ENCODE data around the gene HOXA3.

Gene HOXA3

GRCh38 chr7:27154901-27155815 is 2.8 kb upstream of the HOXA3 start:
- no peak for DNase-seq

GRCh38 chr7:27154369-27154768 is 2.0 kb upstream of the HOXA3 start:
- DNase-seq: no peak

GRCh38 chr7:27153526-27153925 is 1.1 kb upstream of the HOXA3 start:
- DNase-seq: no peak

- DNase-seq: no peak
Measured at GRCh38 chr7:27152816-27153442, 546 bp upstream of the HOXA3 start.

GRCh38 chr7:27151341-27151930 is 947 bp downstream of the HOXA3 start:
- DNase-seq: no peak

- DNase-seq: peak; percentile 70
Measured at GRCh38 chr7:27150568-27151340, 1.6 kb downstream of the HOXA3 start.

GRCh38 chr7:27149842-27150567 is 2.4 kb downstream of the HOXA3 start:
- DNase-seq: no peak

GRCh38 chr7:27148756-27149641 is 3.4 kb downstream of the HOXA3 start:
- no peak for DNase-seq

GRCh38 chr7:27148031-27148755 is 4.2 kb downstream of the HOXA3 start:
- DNase-seq: no peak

GRCh38 chr7:27147199-27148030 is 5.0 kb downstream of the HOXA3 start, which contains the start of gene HOXA6:
TSS of gene HOXA6 (minus strand) at chr7:27147774. CDS start at chr7:27147749, 25 bp downstream.
- no peak for DNase-seq

GRCh38 chr7:27146491-27147198 is 5.7 kb downstream of the HOXA3 start:
- DNase-seq: no peak

GRCh38 chr7:27145914-27146412 is 6.4 kb downstream of the HOXA3 start:
- DNase-seq: no peak

- no peak for DNase-seq
Measured at GRCh38 chr7:27145165-27145913, 7.0 kb downstream of the HOXA3 start.

- no peak for DNase-seq
Measured at GRCh38 chr7:27144781-27145164, 7.6 kb downstream of the HOXA3 start.

- no peak for DNase-seq
Measured at GRCh38 chr7:27143950-27144780, 8.2 kb downstream of the HOXA3 start.

GRCh38 chr7:27143023-27143949 is 9.1 kb downstream of the HOXA3 start, which contains the start of gene HOXA5:
TSS of gene HOXA5 (minus strand) at chr7:27143681. CDS start at chr7:27143607, 74 bp downstream.
- no peak for DNase-seq

Measured in CD4-positive, alpha-beta T cell treated with Interleukin-12 subunit alpha and Interleukin-12 subunit beta, for 1 hour (primary cell).